ENCODE measurements around the gene ULK1. TPM values are rescaled to one million over a fixed set of nuclear protein-coding genes. Genes with fewer than 3 reads are reported as not detected.

ULK1 gene
- total and polyA plus RNA-seq, 8 donors: 23.3 to 106 (median 54.2) TPM

DNA sequence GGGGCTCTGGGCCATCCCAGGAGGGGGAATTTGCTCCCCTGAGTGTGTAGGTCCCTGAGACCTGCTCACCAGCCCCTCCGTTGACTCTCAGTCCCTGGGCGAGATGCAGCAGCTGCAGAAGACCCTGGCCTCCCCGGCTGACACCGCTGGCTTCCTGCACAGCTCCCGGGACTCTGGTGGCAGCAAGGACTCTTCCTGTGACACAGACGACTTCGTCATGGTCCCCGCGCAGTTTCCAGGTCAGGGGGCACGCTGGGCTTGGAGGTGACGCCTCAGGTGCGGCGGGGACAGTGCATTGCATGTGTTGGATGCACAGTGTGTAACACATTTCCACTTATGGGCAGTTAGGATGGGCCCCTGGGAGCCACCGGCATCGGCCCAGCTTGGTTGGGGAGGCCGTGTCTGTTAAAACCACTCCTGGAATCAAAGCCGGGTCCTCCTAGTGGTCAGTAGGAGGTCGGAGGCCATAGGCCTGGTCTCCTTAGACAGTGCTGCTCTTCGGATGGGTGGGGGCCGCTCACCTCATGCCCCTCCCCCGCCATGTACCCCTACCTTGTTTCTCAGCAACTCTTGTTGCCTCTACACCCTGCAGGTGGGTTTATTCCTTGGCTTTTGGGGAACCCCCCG lies 17.5 kb downstream of the ULK1 start:
- no peaks in the 10 kb centered on the region for H3K27me3 ChIP-seq
- no peak overlapping the region for H3K4me3 ChIP-seq
- FAIRE-seq (no peak), ATAC-seq (no peak), DNase-seq (no peak)
- peak overlapping the region in 2 of 4 donors; percentile 62 to 64 for H3K27ac ChIP-seq
- intact Hi-C loops (cut with DNase I): no loop called here
- TF ChIP-seq, protein P1, sequence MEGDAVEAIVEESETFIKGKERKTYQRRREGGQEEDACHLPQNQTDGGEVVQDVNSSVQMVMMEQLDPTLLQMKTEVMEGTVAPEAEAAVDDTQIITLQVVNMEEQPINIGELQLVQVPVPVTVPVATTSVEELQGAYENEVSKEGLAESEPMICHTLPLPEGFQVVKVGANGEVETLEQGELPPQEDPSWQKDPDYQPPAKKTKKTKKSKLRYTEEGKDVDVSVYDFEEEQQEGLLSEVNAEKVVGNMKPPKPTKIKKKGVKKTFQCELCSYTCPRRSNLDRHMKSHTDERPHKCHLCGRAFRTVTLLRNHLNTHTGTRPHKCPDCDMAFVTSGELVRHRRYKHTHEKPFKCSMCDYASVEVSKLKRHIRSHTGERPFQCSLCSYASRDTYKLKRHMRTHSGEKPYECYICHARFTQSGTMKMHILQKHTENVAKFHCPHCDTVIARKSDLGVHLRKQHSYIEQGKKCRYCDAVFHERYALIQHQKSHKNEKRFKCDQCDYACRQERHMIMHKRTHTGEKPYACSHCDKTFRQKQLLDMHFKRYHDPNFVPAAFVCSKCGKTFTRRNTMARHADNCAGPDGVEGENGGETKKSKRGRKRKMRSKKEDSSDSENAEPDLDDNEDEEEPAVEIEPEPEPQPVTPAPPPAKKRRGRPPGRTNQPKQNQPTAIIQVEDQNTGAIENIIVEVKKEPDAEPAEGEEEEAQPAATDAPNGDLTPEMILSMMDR (IDR thresholded peaks at IDR 0.05): no peak
- WGBS, 2 donors: 82 to 90% methylated on average over 22 of the region's 22 CpGs
- H3K4me1 ChIP-seq: peaks cover 0 to 6% (median 0%) of the 10 kb centered on the region in 3 donors
- peaks cover 0 to 99% (median 73%) of the 10 kb centered on the region in 3 donors for H3K36me3 ChIP-seq
- no peaks in the 10 kb centered on the region for H3K9me3 ChIP-seq

GRCh38 chr12:131912518-131913274 lies 18.3 kb downstream of the ULK1 start:
- Histone ChIP-seq H3K27me3 (no peaks in the 10 kb centered on the region), H3K9me3 (no peaks in the 10 kb centered on the region), H3K4me3 (no peak overlapping the region), H3K27ac (peak overlapping the region in 2 of 4 donors; percentile 62 to 64), H3K36me3 (peaks cover 0 to 95% (median 72%) of the 10 kb centered on the region in 3 donors), H3K4me1 (peaks cover 0 to 6% (median 0%) of the 10 kb centered on the region in 3 donors)
- FAIRE-seq: no peak
- peak; percentile 25 to 77 (median 57) for ATAC-seq
- 73% methylated on average over 20 of the region's 20 CpGs for WGBS, 2 donors
- peak; percentile 63 to 90 (median 80) for DNase-seq
- intact Hi-C loops (cut with DNase I): no loop called here
- TF ChIP-seq, protein P1 (IDR thresholded peaks at IDR 0.05): no peak

DNA sequence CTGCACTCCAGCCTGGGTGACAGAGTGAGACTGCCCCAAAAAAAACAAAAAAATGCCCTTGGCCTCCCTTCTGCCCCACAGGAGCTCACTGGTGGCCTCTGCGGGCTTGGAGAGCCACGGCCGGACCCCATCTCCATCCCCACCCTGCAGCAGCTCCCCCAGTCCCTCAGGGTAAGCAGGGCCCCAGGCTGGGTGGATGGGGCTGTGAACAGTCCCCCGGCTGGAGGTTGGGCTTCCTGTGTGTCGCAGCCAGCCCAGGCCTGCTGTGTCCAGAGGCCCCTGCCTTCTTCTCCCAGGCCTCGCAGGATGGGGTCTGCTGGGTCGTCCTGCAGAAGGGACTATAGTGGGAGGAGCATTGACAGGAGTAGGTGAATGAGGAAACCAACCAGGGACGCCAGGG lies 19.2 kb downstream of the ULK1 start:
- TF ChIP-seq, protein P1 (IDR thresholded peaks at IDR 0.05): no peak
- WGBS, 2 donors: 92 to 94% methylated on average over 8 of the region's 8 CpGs
- Histone ChIP-seq H3K9me3 (no peaks in the 10 kb centered on the region), H3K36me3 (peaks cover 0 to 89% (median 68%) of the 10 kb centered on the region in 3 donors), H3K4me3 (no peak overlapping the region), H3K27me3 (no peaks in the 10 kb centered on the region), H3K27ac (no peak overlapping the region), H3K4me1 (peaks cover 0 to 6% (median 0%) of the 10 kb centered on the region in 3 donors)
- FAIRE-seq (no peak), ATAC-seq (no peak), DNase-seq (peak in 1 of 6 donors; percentile 71)
- intact Hi-C loops (cut with DNase I): no loop called here

GRCh38 chr12:131914179-131914702 lies 19.8 kb downstream of the ULK1 start:
- no peak for FAIRE-seq
- DNase-seq: peak in 2 of 6 donors; percentile 15 to 67
- peaks cover 0 to 6% (median 0%) of the 10 kb centered on the region in 3 donors for H3K4me1 ChIP-seq
- H3K4me3 ChIP-seq: no peak overlapping the region
- no peak for ATAC-seq
- TF ChIP-seq, protein P1 (IDR thresholded peaks at IDR 0.05): no peak
- H3K36me3 ChIP-seq: peaks cover 0 to 86% (median 66%) of the 10 kb centered on the region in 3 donors
- intact Hi-C loops (cut with DNase I): no loop called here
- no peaks in the 10 kb centered on the region for H3K27me3 ChIP-seq
- WGBS, 2 donors: 93 to 94% methylated on average over 14 of the region's 14 CpGs
- H3K9me3 ChIP-seq: no peaks in the 10 kb centered on the region
- no peak overlapping the region for H3K27ac ChIP-seq

Measured in pancreas (tissue), 10 donors.